Endodermal cell (in vitro differentiated cells): ENCODE results near the gene SPATA1. TPM values are rescaled to one million over a fixed set of nuclear protein-coding genes. Genes with fewer than 3 reads are reported as not detected.

Source experiments
- DNase-seq: peaks from one replicate; pipeline ENCODE4 v3.0.0-alpha.2; 2017
- H3K27ac ChIP-seq: 2 replicates; pipeline ENCODE4 v1.5.1; 2013; ENCODE audit warnings: mild to moderate bottlenecking, low read depth, low read length, moderate library complexity
- H3K27me3 ChIP-seq: 2 replicates; pipeline ENCODE4 v1.6.1; 2013; ENCODE audit warnings: mild to moderate bottlenecking, low read length, moderate library complexity; ENCODE audit not compliant: insufficient read depth, control insufficient read depth, poor library complexity, severe bottlenecking
- H3K36me3 ChIP-seq: 2 replicates; pipeline ENCODE4 v1.7.0; 2013; ENCODE audit warnings: mild to moderate bottlenecking, low read length, moderate library complexity; ENCODE audit not compliant: control insufficient read depth, insufficient read depth
- H3K4me1 ChIP-seq: one replicate; pipeline ENCODE4 v1.7.0; 2013; ENCODE audit warnings: low read length; ENCODE audit not compliant: control insufficient read depth, insufficient read depth
- H3K4me3 ChIP-seq: 2 replicates; pipeline ENCODE4 v1.5.1; 2013; ENCODE audit warnings: mild to moderate bottlenecking, low read length, moderate library complexity
- H3K9ac ChIP-seq: 2 replicates; pipeline ENCODE4 v1.6.1; 2013; ENCODE audit warnings: mild to moderate bottlenecking, low read length, moderate library complexity; ENCODE audit not compliant: poor library complexity, severe bottlenecking; ENCODE audit errors: extremely low read depth
- H3K9me3 ChIP-seq: 2 replicates; pipeline ENCODE4 v1.6.1; 2013; ENCODE audit warnings: mild to moderate bottlenecking, low read length, moderate library complexity; ENCODE audit not compliant: control insufficient read depth
- H3K27ac Mint-ChIP-seq: 2 replicates; pipeline ENCODE4 v1.8.0; 2020; ENCODE audit warnings: mixed read lengths
- H3K27me3 Mint-ChIP-seq: 2 replicates; pipeline ENCODE4 v1.8.0; 2021; ENCODE audit warnings: mild to moderate bottlenecking, mixed read lengths; ENCODE audit not compliant: insufficient read depth
- H3K36me3 Mint-ChIP-seq: 2 replicates; pipeline ENCODE4 v1.8.0; 2020; ENCODE audit warnings: low read depth, mixed read lengths
- H3K4me1 Mint-ChIP-seq: 2 replicates; pipeline ENCODE4 v1.8.0; 2020; ENCODE audit warnings: mixed read lengths
- H3K4me3 Mint-ChIP-seq: 2 replicates; pipeline ENCODE4 v1.8.0; 2020; ENCODE audit warnings: mild to moderate bottlenecking, moderate library complexity, mixed read lengths
- H3K9me3 Mint-ChIP-seq: 2 replicates; pipeline ENCODE4 v1.8.0; 2020; ENCODE audit warnings: mild to moderate bottlenecking, mixed read lengths
- WGBS, 2 experiments: methylation state at CpG; one replicate each; pipeline versions ENCODE4 v1.1.5 to v1.1.7; 2013; ENCODE audit warnings: missing lambda C conversion rate in 2 of 2, mixed read lengths in 1 of 2; ENCODE audit not compliant: insufficient coverage in 1 of 2, insufficient read length in 1 of 2; 5-methylcytosine and 5-hydroxymethylcytosine counted together
- total RNA-seq, 2 donors: library from RNA; stranded (reverse); fragmentation: NEBNext Ultra II Directional in 1 of 2; extraction: Animal tissue kit (Norgen Biotek cat#: 25700) in 1 of 2; gene quantifications; 2 replicates in 1 of 2; 3 replicates in 1 of 2; pipeline ENCODE4 v1.2.1, GENCODE V29; 2021
- TF ChIP-seq, protein P1 (sequence below): fragments of 200-600 bp; sonication (generic); conservative IDR thresholded peaks from 2 replicates; pipeline ENCODE4 v1.5.0; 2021; ENCODE audit warnings: antibody characterized with exemption, mild to moderate bottlenecking

The SPATA1 gene
- total RNA-seq, 2 donors from 2014 or later, result 0.55 to 1.6 TPM

DNA sequence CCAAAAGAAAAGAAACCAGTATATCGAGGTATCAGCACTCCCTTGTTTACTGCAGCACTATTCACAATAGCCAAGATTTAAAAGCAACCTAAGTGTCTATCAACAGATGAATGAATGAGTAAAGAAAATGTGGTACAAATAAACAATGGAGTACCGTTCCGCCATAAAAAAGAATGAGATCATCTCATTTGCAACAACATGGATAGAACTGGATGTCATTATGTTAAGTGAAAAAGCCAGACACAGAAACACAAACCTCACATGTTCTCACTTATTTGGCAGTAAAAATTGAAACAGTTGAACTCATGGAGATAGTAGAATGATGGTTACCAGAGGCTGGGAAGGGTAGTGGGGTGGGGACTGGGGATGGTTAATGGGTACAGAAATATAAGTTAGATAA, 4.5 kb downstream of the SPATA1 start:
- Histone ChIP-seq H3K9me3 (peaks cover 16% of the 10 kb centered on the region), H3K27ac (no peak overlapping the region), H3K9ac (no peak overlapping the region), H3K36me3 (no peaks in the 10 kb centered on the region), H3K4me3 (no peak overlapping the region), H3K4me1 (no peaks in the 10 kb centered on the region), H3K27me3 (no peaks in the 10 kb centered on the region)
- Mint-ChIP-seq H3K27me3 (peaks cover 2% of the 10 kb centered on the region), H3K4me3 (no peak overlapping the region), H3K9me3 (peaks cover 12% of the 10 kb centered on the region), H3K27ac (no peak overlapping the region), H3K4me1 (no peaks in the 10 kb centered on the region), H3K36me3 (peaks cover 6% of the 10 kb centered on the region)
- DNase-seq, result no peak
- TF ChIP-seq, protein P1, sequence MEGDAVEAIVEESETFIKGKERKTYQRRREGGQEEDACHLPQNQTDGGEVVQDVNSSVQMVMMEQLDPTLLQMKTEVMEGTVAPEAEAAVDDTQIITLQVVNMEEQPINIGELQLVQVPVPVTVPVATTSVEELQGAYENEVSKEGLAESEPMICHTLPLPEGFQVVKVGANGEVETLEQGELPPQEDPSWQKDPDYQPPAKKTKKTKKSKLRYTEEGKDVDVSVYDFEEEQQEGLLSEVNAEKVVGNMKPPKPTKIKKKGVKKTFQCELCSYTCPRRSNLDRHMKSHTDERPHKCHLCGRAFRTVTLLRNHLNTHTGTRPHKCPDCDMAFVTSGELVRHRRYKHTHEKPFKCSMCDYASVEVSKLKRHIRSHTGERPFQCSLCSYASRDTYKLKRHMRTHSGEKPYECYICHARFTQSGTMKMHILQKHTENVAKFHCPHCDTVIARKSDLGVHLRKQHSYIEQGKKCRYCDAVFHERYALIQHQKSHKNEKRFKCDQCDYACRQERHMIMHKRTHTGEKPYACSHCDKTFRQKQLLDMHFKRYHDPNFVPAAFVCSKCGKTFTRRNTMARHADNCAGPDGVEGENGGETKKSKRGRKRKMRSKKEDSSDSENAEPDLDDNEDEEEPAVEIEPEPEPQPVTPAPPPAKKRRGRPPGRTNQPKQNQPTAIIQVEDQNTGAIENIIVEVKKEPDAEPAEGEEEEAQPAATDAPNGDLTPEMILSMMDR, result no peak
- WGBS, 2 experiments, result 94% methylated on average over 2 to 3 of the region's 3 CpGs

DNA sequence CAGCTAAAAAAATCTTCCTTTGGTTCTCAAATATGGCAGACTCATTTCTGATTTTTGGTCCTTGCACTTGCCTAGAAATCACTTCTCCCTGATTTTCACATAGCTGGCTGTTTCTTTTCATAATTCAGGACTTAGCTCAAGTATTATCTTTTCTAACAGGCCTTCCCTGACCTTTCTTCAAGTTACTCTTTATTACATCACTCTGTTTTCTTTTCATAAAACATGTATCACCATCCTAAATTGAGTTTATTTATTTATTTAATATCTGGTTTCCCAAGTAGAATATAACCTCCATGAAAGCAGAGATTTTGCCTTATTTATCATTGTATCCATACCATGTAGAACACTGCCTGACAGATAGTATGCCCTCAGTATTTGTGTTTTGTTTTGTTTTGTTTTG, 18.4 kb downstream of the SPATA1 start:
- Histone ChIP-seq H3K9ac (no peak overlapping the region), H3K27me3 (no peaks in the 10 kb centered on the region), H3K4me3 (no peak overlapping the region), H3K4me1 (no peaks in the 10 kb centered on the region), H3K27ac (no peak overlapping the region), H3K36me3 (no peaks in the 10 kb centered on the region), H3K9me3 (peaks cover 5% of the 10 kb centered on the region)
- peaks cover 6% of the 10 kb centered on the region for H3K36me3 Mint-ChIP-seq
- no peaks in the 10 kb centered on the region for H3K27me3 Mint-ChIP-seq
- no peaks in the 10 kb centered on the region for H3K4me1 Mint-ChIP-seq
- H3K9me3 Mint-ChIP-seq, result peaks cover 3% of the 10 kb centered on the region
- H3K4me3 Mint-ChIP-seq, result no peak overlapping the region
- H3K27ac Mint-ChIP-seq, result no peak overlapping the region
- TF ChIP-seq, protein P1, result no peak
- DNase-seq, result no peak

- H3K9me3 Mint-ChIP-seq, result peaks cover 3% of the 10 kb centered on the region
- Histone ChIP-seq H3K4me3 (no peak overlapping the region), H3K4me1 (no peaks in the 10 kb centered on the region), H3K27me3 (no peaks in the 10 kb centered on the region), H3K9ac (no peak overlapping the region), H3K36me3 (no peaks in the 10 kb centered on the region), H3K27ac (no peak overlapping the region), H3K9me3 (peaks cover 5% of the 10 kb centered on the region)
- H3K27me3 Mint-ChIP-seq, result no peaks in the 10 kb centered on the region
- H3K4me3 Mint-ChIP-seq, result no peak overlapping the region
- H3K36me3 Mint-ChIP-seq, result peaks cover 6% of the 10 kb centered on the region
- no peak for DNase-seq
- WGBS, 2 experiments, result 88 to 100% methylated on average over 1 of the region's 1 CpG
- TF ChIP-seq, protein P1, result no peak
- H3K27ac Mint-ChIP-seq, result no peak overlapping the region
- no peaks in the 10 kb centered on the region for H3K4me1 Mint-ChIP-seq
Observed at GRCh38 chr1:84525779-84526178, 19.6 kb downstream of the SPATA1 start.
